OCI-LY1 (cell line): ENCODE data around the gene SEMG1.

Experiments used
- EZH2 ChIP-seq: fragments of 200-600 bp; sonication (generic), shearing (Covaris generic); IDR thresholded peaks from 2 replicates; pipeline ENCODE4 v1.8.0; 2017; ENCODE audit warnings: borderline replicate concordance, mixed run types, mild to moderate bottlenecking, antibody characterized with exemption, low read length, moderate library complexity, mixed read lengths
- TF ChIP-seq, protein P1 (sequence below): fragments of 200-600 bp; sonication (generic), shearing (Covaris generic); IDR thresholded peaks from 2 replicates; pipeline ENCODE4 v1.5.1; 2017; ENCODE audit warnings: mild to moderate bottlenecking, antibody characterized with exemption, low read length, moderate library complexity, mixed read lengths

DNA sequence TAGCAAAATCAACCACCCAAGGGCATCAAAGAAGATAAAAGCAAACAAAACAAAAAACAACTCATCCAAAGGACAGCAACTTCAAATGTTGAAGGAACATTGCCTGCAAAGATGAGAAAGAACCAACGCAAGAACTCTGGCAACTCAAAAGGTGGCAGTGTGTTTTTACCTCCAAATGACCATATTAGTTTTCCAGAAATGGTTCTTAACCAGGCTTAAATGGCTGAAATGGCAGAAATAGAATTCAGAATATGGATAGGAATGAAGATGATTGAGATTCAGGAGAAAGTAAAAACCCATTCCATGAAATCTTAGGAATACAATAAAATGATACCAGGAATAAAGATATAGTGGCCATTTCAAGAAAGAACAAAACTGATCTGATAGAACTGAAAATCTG is 41.9 kb upstream of the SEMG1 start:
- TF ChIP-seq EZH2 = no peak
- TF ChIP-seq, protein P1, sequence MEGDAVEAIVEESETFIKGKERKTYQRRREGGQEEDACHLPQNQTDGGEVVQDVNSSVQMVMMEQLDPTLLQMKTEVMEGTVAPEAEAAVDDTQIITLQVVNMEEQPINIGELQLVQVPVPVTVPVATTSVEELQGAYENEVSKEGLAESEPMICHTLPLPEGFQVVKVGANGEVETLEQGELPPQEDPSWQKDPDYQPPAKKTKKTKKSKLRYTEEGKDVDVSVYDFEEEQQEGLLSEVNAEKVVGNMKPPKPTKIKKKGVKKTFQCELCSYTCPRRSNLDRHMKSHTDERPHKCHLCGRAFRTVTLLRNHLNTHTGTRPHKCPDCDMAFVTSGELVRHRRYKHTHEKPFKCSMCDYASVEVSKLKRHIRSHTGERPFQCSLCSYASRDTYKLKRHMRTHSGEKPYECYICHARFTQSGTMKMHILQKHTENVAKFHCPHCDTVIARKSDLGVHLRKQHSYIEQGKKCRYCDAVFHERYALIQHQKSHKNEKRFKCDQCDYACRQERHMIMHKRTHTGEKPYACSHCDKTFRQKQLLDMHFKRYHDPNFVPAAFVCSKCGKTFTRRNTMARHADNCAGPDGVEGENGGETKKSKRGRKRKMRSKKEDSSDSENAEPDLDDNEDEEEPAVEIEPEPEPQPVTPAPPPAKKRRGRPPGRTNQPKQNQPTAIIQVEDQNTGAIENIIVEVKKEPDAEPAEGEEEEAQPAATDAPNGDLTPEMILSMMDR = no peak
